NCI-H1092 (cell line): Measurements from ENCODE around the gene HS6ST1.
"Not testable (repeated sequence)": the region's sequence is repeated elsewhere in the genome, so short reads cannot be mapped to it uniquely, and the experiment has no call there.

ENCODE experiments used
- DNase-seq: peaks from one replicate; lab custom pipeline; 2025; lab: John Stamatoyannopoulos, UW

Gene HS6ST1

DNA sequence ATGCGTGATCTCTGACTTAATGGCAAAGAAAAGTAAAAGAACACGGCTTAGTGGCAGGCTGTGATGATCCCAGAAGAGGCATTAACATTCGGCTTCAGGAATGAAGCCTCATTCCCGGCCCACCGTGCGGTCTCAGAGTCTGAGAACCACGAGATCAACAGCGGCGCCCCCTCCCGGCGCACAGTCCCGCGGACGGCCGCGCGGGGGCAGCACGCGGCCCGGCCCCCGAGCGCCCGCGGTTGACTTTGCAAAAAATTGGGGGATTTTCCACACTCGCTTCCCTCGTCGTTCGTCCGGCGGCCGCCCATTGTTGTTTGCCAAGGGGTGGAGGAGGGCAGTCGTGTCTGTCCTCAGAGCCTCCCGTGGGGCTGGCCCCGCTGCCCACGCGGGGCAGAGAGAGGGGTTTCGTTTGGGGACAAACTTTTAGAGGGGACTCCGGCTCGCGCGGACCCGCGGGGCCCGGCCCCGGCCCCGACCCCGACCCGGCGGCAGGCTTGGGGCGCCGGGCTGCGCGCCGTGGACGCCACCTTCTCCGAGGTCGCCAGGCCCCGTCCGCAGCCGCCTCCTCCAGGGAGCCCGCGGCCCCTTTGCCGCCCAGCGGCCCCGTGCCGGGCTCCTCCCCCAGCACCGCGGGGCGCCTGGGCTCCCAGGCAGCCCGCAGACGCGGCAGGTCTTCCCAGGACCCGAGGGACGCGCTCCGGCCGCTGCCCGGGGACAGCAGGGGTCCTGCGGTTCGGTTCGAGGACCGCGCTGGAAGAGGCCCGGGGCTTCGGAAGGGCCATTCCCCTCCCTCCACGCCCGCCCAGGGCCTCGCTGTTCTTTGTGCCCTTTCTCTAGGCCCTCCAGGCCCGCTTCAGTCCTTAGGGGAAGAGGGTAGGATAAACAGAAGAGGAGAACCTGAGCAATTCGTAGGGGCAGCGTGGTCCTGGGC lies 3.4 kb upstream of the HS6ST1 start:
- DNase-seq = peak; percentile 22

- DNase-seq = no peak
Measured at GRCh38 chr2:128320906-128321771, 2.5 kb upstream of the HS6ST1 start.

DNA sequence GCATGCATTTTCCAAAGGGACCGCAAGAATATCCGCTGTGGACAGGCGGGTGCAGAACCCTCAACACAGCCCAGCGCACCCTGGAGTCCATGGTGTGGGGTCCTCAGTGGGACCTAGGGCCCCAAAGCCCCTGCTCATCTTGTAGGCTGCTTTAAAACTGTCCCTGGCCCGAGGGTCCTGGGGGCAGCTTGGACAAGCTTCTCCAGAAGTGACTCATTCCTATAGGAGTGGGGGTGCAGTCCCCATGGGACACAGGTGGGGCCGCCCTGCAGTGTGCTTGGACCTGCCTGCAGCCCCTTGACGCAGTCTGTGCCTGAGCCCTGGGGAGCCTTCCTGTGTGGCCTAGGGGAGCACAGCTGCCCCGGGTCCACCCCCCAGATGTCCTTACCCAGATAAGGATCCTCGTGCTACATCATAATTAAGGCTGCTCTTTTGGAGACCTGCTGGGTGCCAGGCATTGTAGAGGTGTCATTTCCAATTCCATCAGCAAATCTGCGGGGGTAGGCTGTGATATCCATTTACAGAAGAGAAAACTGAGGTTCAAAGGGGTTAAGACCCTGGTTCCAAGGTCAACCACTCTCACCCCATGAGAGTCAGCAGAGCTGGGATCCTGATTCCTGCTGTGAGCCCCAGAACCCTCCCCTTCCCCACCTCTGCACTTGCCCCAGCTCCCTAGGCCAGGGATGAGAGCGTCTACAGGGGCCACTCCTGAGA lies 1.7 kb upstream of the HS6ST1 start:
- no peak for DNase-seq

- DNase-seq = no peak
Measured at GRCh38 chr2:128319631-128320191, 1.0 kb upstream of the HS6ST1 start.

DNA sequence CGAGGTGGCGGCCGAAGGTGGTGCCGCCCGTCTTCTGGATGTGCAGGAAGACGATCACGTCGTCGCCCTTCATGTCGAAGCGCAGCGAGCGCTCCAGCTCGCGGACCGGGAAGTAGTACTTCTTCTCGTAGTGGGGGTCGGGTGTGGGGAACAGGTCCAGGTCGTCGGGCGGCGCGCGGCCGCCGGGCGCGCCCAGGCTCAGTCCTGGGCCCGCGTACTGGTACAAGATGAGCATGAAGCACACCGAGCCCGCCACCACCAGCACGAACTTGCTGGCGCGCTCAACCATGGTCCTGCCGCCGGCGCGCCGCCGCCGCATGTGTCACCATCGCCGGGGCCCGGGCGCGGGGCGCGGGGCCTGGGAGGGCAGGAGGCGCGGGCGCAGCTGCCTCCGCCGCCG lies 423 bp downstream of the HS6ST1 start:
- not testable (repeated sequence) for DNase-seq

GRCh38 chr2:128317899-128318225 lies 806 bp downstream of the HS6ST1 start:
- not testable (repeated sequence) for DNase-seq

GRCh38 chr2:128317181-128317898 lies 1.3 kb downstream of the HS6ST1 start:
- no peak for DNase-seq

- DNase-seq = no peak
Measured at GRCh38 chr2:128316777-128317180, 1.9 kb downstream of the HS6ST1 start.

- DNase-seq = no peak
Measured at GRCh38 chr2:128315829-128316776, 2.6 kb downstream of the HS6ST1 start.

- DNase-seq = no peak
Measured at GRCh38 chr2:128315122-128315828, 3.4 kb downstream of the HS6ST1 start.

DNA sequence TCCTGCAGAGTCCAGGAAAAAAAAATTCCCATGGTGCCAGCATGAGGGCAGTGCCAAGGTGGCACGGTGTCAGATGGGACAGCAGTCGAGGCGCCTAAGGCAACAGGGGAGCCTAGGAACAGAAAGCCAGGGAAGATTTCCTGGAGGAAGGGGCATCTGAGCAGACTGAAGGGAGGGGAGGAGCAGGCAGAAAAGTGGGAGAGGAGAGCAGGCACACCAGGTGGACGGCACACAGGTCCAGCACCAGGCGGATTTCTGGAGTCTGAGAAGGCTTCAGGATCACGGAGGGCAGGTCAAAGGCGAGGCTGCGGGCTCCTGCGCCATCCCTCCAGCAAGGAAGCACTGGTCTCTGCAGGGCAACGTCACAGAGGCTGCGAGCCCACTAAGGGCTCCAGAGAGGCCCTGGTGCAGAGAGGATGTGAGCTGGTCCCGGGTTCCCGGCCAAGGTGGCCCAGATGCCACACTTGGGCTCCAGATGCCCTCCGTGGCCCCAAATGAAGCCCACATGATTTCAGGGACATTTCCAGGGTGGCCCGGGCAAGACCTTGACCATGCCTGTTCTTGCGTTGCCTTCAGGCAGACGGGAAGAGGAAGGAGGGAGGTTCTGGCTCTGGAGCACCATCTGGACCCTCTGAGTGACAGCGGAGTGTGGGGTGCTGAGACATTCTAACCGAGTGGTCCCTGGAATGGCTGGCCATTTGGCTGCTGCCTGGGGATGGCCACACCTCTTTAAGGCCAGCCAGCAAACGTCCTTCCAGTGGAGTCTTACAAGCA lies 4.1 kb downstream of the HS6ST1 start:
- no peak for DNase-seq

GRCh38 chr2:128313931-128314347 lies 4.7 kb downstream of the HS6ST1 start:
- DNase-seq = no peak

DNA sequence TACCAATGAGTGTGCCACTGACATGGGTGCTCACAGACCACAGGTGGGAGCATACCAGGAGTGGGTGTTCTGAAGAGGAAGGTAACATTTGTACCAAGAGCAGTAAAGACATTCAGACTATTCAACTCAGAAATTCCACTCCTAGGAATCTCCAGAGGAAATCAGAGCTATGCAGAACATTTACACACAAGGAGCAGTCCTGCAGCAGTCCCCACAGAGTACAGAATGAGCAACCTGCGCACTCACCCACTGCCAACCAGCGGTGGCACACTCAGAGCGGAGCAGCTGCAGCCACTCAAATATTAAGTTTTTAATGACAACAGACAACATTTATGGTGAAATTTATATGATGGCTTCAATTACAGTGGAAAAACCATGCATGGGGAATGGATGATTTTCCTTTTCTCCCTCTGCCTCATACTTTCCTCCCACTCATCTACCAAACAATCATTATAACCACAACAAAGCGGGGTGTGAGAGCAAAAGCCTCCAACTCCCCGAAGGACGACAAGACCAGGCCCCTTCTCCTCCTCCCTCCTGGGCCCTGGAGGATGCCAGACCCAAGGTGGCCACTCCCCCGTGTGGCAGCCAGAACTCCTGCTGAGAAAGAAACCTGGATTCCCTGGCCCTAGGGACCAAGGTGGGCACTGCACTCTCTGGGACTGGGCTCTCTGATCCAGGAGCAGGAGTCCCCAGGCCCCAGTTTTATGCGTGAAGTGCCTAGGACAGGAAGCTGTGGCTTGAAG lies 5.4 kb downstream of the HS6ST1 start:
- DNase-seq = no peak

DNA sequence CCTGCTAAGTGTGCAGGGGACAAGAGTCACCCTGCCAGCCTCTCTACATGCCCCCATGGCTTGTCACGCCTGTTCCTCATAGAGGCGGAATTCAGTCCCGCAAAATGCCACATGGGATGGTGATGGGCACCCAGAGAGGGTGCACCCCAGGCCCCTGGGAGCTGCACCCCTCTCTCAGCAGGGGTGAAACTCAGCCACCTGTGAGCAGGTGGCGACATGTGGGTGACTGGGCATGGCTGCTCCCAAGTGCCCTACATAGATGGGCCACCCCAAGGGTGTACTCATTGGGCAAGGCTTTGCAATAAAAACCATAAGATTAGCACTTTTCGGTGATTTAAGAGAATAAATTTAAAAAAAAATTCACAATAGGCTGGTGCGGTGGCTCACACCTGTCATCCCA lies 6.3 kb downstream of the HS6ST1 start:
- DNase-seq = no peak

- DNase-seq = no peak
Measured at GRCh38 chr2:128311755-128312341, 6.8 kb downstream of the HS6ST1 start.

GRCh38 chr2:128311216-128311754 lies 7.4 kb downstream of the HS6ST1 start:
- no peak for DNase-seq

DNA sequence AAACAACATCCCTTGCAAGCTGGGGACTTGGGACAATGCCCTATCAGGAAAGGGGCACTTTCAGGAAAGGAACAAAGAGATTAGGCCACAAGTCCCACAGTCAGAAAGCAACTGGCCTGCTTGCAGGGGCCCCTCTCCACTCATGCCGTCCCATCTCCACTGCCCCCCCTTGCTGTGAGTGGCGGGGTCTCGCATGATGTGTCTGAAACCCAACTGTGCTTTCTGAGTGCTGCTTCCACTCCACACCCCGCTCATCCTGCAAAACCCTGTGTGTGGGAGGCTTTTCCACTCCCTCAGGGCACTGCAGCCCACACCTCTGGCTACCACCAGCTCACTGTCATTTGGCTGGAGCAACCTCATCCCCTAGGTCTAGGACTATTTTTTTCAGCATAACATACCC lies 7.9 kb downstream of the HS6ST1 start:
- no peak for DNase-seq
